Left ventricle myocardium inferior (tissue), 1 donor: ENCODE data around the gene HMG20A. TPM values are rescaled to one million over a fixed set of nuclear protein-coding genes. Genes with fewer than 3 reads are reported as not detected.

Experiments
- DNase-seq: peaks from one replicate; pipeline ENCODE4 v3.0.0-alpha.2; 2020
- H3K27ac ChIP-seq: fragments of 200-600 bp; replicated peaks from 2 replicates; pipeline ENCODE4 v1.8.0; 2021
- H3K27me3 ChIP-seq: fragments of 200-600 bp; 2 replicates; pipeline ENCODE4 v1.8.0; 2021; ENCODE audit warnings: low read depth
- H3K36me3 ChIP-seq: fragments of 200-600 bp; 2 replicates; pipeline ENCODE4 v1.8.0; 2021
- H3K4me1 ChIP-seq: fragments of 200-600 bp; 2 replicates; pipeline ENCODE4 v1.8.0; 2021
- H3K4me3 ChIP-seq: fragments of 200-600 bp; 2 replicates; pipeline ENCODE4 v1.8.0; 2021; ENCODE audit warnings: mild to moderate bottlenecking, moderate library complexity
- H3K9me3 ChIP-seq: fragments of 200-600 bp; replicated peaks from 2 replicates; pipeline ENCODE4 v1.8.0; 2021
- CTCF ChIP-seq: fragments of 200-600 bp; IDR thresholded peaks from 2 replicates; pipeline ENCODE4 v1.8.0; 2021; ENCODE audit warnings: antibody characterized with exemption, mild to moderate bottlenecking, borderline replicate concordance
- intact Hi-C: fragments of 100-400 bp; cut with micrococcal nuclease; formaldehyde crosslinking; loops from one replicate; pipeline ENCODE4 v1.11.0; 2022
- total RNA-seq: library from RNA; stranded (reverse); fragmentation: NEBNext Ultra II Directional; extraction: Animal tissue kit (Norgen Biotek cat#: 25700); gene quantifications from one replicate; pipeline ENCODE4 v1.2.1, GENCODE V29; 2021
- donor health status: DM: no; HTN: yes; CAD: no; lungs with severe emphysema.

The HMG20A gene
- total RNA-seq, 1 donor from 2014 or later: 30.5 TPM

- H3K27ac ChIP-seq: peak overlapping the region; percentile 74
- H3K4me3 ChIP-seq: no peak overlapping the region
- no peak for TF ChIP-seq CTCF
- no peaks in the 10 kb centered on the region for H3K9me3 ChIP-seq
- DNase-seq: no peak
- no peaks in the 10 kb centered on the region for H3K36me3 ChIP-seq
- intact Hi-C loops: no loop called here
- H3K4me1 ChIP-seq: peaks cover 33% of the 10 kb centered on the region
- H3K27me3 ChIP-seq: no peaks in the 10 kb centered on the region
These were observed 107.7 kb downstream of the HMG20A start for GRCh38 chr15:77528290-77528967.

- TF ChIP-seq CTCF: no peak
These were observed 108.3 kb downstream of the HMG20A start for GRCh38 chr15:77528968-77529319.

GRCh38 chr15:77529394-77530159 is 108.9 kb downstream of the HMG20A start:
- H3K27me3 ChIP-seq: no peaks in the 10 kb centered on the region
- no peak for TF ChIP-seq CTCF
- intact Hi-C loops: no loop called here
- peak overlapping the region; percentile 74 for H3K27ac ChIP-seq
- H3K4me3 ChIP-seq: no peak overlapping the region
- DNase-seq: no peak
- H3K9me3 ChIP-seq: no peaks in the 10 kb centered on the region
- peaks cover 33% of the 10 kb centered on the region for H3K4me1 ChIP-seq
- no peaks in the 10 kb centered on the region for H3K36me3 ChIP-seq

More at GRCh38 chr15:77528968-77529319, 108.3 kb downstream of the HMG20A start:
- Histone ChIP-seq H3K36me3 (no peaks in the 10 kb centered on the region), H3K4me3 (no peak overlapping the region), H3K27me3 (no peaks in the 10 kb centered on the region), H3K27ac (peak overlapping the region; percentile 74), H3K4me1 (peaks cover 33% of the 10 kb centered on the region), H3K9me3 (no peaks in the 10 kb centered on the region)
- intact Hi-C loops: no loop called here
- no peak for DNase-seq

GRCh38 chr15:77530576-77530975 is 109.9 kb downstream of the HMG20A start:
- TF ChIP-seq CTCF: no peak
- no peak for DNase-seq
- Histone ChIP-seq H3K9me3 (no peaks in the 10 kb centered on the region), H3K4me3 (no peak overlapping the region), H3K27me3 (no peaks in the 10 kb centered on the region), H3K27ac (no peak overlapping the region), H3K4me1 (peaks cover 33% of the 10 kb centered on the region), H3K36me3 (no peaks in the 10 kb centered on the region)
- intact Hi-C loops: no loop called here

GRCh38 chr15:77531191-77532000 is 110.7 kb downstream of the HMG20A start:
- H3K27me3 ChIP-seq: no peaks in the 10 kb centered on the region
- no peak for TF ChIP-seq CTCF
- DNase-seq: no peak
- H3K27ac ChIP-seq: no peak overlapping the region
- no peaks in the 10 kb centered on the region for H3K36me3 ChIP-seq
- H3K4me1 ChIP-seq: peaks cover 33% of the 10 kb centered on the region
- no peaks in the 10 kb centered on the region for H3K9me3 ChIP-seq
- intact Hi-C loops: no loop called here
- H3K4me3 ChIP-seq: no peak overlapping the region
